Measurements from ENCODE around the gene RBM4B. TPM values are rescaled to one million over a fixed set of nuclear protein-coding genes. Genes with fewer than 3 reads are reported as not detected.

The RBM4B gene
- total and polyA plus RNA-seq, 2 of the 4 experiments (the other 2 are of a cell fraction): 23.1 to 26.7 TPM

DNA sequence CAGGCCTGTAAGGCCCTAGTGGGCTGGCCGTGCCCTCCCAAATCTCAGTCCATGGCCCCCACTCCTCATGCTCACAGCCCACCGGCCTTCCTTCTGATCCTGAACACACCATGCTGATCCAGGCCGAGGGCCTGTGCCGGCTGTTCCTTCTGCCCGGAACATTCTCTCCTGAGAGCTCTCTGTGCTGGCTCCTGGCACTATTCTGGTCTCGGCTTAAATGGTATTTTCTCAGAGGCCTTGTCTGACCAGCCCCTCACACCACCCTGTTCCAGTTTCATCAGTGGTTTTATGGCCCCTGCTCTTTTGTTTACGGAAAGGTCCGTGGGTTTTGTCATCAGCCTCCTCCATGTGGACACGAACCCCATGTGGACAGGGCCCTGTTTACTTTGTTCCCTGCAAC, 29.3 kb upstream of the RBM4B start:
- Histone ChIP-seq H4K91ac (ENCODE audit: insufficient read depth, low read depth, low read length) (no peak overlapping the region), H4K5ac (ENCODE audit: low read depth, low read length) (no peak overlapping the region), H3K27ac (ENCODE audit: insufficient read depth, low read length) (no peak overlapping the region), H3K9me3 (ENCODE audit: control insufficient read depth, insufficient read depth, low read length) (no peaks in the 10 kb centered on the region), H3K27me3 (ENCODE audit: control insufficient read depth, insufficient read depth, low read length) (peaks cover 11% of the 10 kb centered on the region), H4K20me1 (ENCODE audit: insufficient read depth, low read length) (no peaks in the 10 kb centered on the region), H3K4me1 (ENCODE audit: control insufficient read depth, insufficient read depth, low read length) (no peaks in the 10 kb centered on the region), H3K23ac (ENCODE audit: low read depth, low read length) (no peak overlapping the region), H3K36me3 (ENCODE audit: control insufficient read depth, insufficient read depth, low read length) (no peaks in the 10 kb centered on the region), H2BK120ac (ENCODE audit: low read depth, low read length) (no peak overlapping the region), H2BK15ac (ENCODE audit: low read depth, low read length) (no peak overlapping the region), H4K8ac (ENCODE audit: low read depth in 2 of 2, low read length in 2 of 2) (no peak overlapping the region), H3K4ac (ENCODE audit: low read depth, low read length) (no peak overlapping the region), H3K9me1 (ENCODE audit: insufficient read depth, low read length) (no peaks in the 10 kb centered on the region), H3K9ac (ENCODE audit: low read depth, low read length) (no peak overlapping the region), H2BK5ac (ENCODE audit: low read depth, low read length, poor library complexity, severe bottlenecking) (no peak overlapping the region), H3K56ac (ENCODE audit: extremely low read depth, insufficient read depth, low read length) (no peak overlapping the region), H2AFZ (replicated peaks; ENCODE audit: low read length, poor library complexity) (no peak overlapping the region), H2AK5ac (ENCODE audit: low read depth, low read length) (no peak overlapping the region), H3K4me2 (ENCODE audit: low read depth, low read length) (no peak overlapping the region), H3K18ac (ENCODE audit: low read depth, low read length) (no peak overlapping the region), H2BK20ac (ENCODE audit: low read depth, low read length) (no peak overlapping the region), H2AK9ac (replicated peaks; ENCODE audit: low read depth, low read length, poor library complexity) (no peak overlapping the region), H3K14ac (replicated peaks; ENCODE audit: low read depth, low read length) (no peak overlapping the region), H3K4me3 (ENCODE audit: insufficient read depth, low read depth, low read length) (no peak overlapping the region), H3K79me1 (ENCODE audit: low read depth in 1 of 2, low read length in 2 of 2) (no peaks in the 10 kb centered on the region)
- no TSS peak for BruUV-seq (replicated peaks)
- in situ Hi-C loops (cut with MboI; ENCODE audit: low sequenced_read_pairs) (no loop called here), intact Hi-C loops (cut with micrococcal nuclease) (no loop called here), dilution Hi-C loops (cut with HindIII; ENCODE audit: low sequenced_read_pairs, unreplicated experiment) (no loop called here)
- DNase-seq: no peak
- ChIA-PET CTCF (no interaction called here), POLR2A (ENCODE audit: unreplicated experiment) (no interaction called here)
- TF ChIP-seq MAZ (IDR thresholded peaks at IDR 0.05; ENCODE audit: borderline replicate concordance, low read depth, low read length) (no peak), NFE2L2 (IDR thresholded peaks at IDR 0.05; ENCODE audit: low read depth, low read length) (no peak), CEBPB (IDR thresholded peaks at IDR 0.05; ENCODE audit: low read depth, low read length) (no peak), RCOR1 (IDR thresholded peaks at IDR 0.05; ENCODE audit: insufficient replicate concordance, low read length) (no peak), RFX5 (IDR thresholded peaks at IDR 0.05; ENCODE audit: low read depth, low read length) (no peak), SMC3 (IDR thresholded peaks at IDR 0.05; ENCODE audit: low read depth, low read length) (no peak), FOS (IDR thresholded peaks at IDR 0.05; ENCODE audit: low read depth, low read length) (no peak), RAD21 (IDR thresholded peaks at IDR 0.05; ENCODE audit: low read length) (no peak), POLR2A (IDR thresholded peaks at IDR 0.05; ENCODE audit: low read depth, low read length) (no peak), BHLHE40 (IDR thresholded peaks at IDR 0.05; ENCODE audit: low read depth, low read length) (no peak)
- TF ChIP-seq, protein P1, sequence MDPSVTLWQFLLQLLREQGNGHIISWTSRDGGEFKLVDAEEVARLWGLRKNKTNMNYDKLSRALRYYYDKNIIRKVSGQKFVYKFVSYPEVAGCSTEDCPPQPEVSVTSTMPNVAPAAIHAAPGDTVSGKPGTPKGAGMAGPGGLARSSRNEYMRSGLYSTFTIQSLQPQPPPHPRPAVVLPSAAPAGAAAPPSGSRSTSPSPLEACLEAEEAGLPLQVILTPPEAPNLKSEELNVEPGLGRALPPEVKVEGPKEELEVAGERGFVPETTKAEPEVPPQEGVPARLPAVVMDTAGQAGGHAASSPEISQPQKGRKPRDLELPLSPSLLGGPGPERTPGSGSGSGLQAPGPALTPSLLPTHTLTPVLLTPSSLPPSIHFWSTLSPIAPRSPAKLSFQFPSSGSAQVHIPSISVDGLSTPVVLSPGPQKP (IDR thresholded peaks at IDR 0.05; ENCODE audit: borderline replicate concordance, low read depth, low read length): no peak
- no peak for ATAC-seq (ENCODE audit: low read depth)
- WGBS, 2 experiments (ENCODE audit: extremely low coverage in 2 of 2, insufficient read length in 1 of 2): 78% methylated on average over 6 of the region's 9 CpGs; no CpG with 5 or more reads in 1 of the 2 experiments
